NT2/D1 (cell line): ENCODE data around the gene SYS1.

ENCODE experiments used
- YY1 ChIP-seq: IDR thresholded peaks from 2 replicates; pipeline ENCODE4 v1.6.1; 2011; ENCODE audit not compliant: insufficient read length, insufficient read depth
- ZNF274 ChIP-seq: IDR thresholded peaks from 2 replicates; pipeline ENCODE4 v1.6.1; 2011; ENCODE audit warnings: mild to moderate bottlenecking, low read depth, low read length

- TF ChIP-seq YY1 = no peak
- no peak for TF ChIP-seq ZNF274
These were observed 14.3 kb downstream of the SYS1 start for GRCh38 chr20:45377269-45377668.
